BLaER1 (cell line): ENCODE results near the gene FAM174C.

Source experiments
- H3K27ac ChIP-seq: shearing (Covaris generic); formaldehyde crosslinking; 2 replicates; pipeline ENCODE4 v1.8.1; 2022
- H3K27me3 ChIP-seq: shearing (Covaris generic); formaldehyde crosslinking; 2 replicates; pipeline ENCODE4 v1.8.1; 2022
- H3K36me3 ChIP-seq: shearing (Covaris generic); formaldehyde crosslinking; 2 replicates; pipeline ENCODE4 v1.8.1; 2022
- H3K4me1 ChIP-seq: shearing (Covaris generic); formaldehyde crosslinking; 2 replicates; pipeline ENCODE4 v1.8.1; 2022
- H3K4me2 ChIP-seq: shearing (Covaris generic); formaldehyde crosslinking; 2 replicates; pipeline ENCODE4 v1.8.1; 2022
- H3K4me3 ChIP-seq: shearing (Covaris generic); formaldehyde crosslinking; 2 replicates; pipeline ENCODE4 v1.8.1; 2022
- H3K9ac ChIP-seq: shearing (Covaris generic); formaldehyde crosslinking; 2 replicates; pipeline ENCODE4 v1.8.1; 2022
- H3K9me3 ChIP-seq: shearing (Covaris generic); formaldehyde crosslinking; 2 replicates; pipeline ENCODE4 v1.8.1; 2022
- H4K20me1 ChIP-seq: shearing (Covaris generic); formaldehyde crosslinking; 2 replicates; pipeline ENCODE4 v1.8.1; 2022
- Cebpa-rat ChIP-seq: shearing (Covaris generic); IDR thresholded peaks from 2 replicates; pipeline ENCODE4 v1.8.1; 2022

Gene FAM174C

DNA sequence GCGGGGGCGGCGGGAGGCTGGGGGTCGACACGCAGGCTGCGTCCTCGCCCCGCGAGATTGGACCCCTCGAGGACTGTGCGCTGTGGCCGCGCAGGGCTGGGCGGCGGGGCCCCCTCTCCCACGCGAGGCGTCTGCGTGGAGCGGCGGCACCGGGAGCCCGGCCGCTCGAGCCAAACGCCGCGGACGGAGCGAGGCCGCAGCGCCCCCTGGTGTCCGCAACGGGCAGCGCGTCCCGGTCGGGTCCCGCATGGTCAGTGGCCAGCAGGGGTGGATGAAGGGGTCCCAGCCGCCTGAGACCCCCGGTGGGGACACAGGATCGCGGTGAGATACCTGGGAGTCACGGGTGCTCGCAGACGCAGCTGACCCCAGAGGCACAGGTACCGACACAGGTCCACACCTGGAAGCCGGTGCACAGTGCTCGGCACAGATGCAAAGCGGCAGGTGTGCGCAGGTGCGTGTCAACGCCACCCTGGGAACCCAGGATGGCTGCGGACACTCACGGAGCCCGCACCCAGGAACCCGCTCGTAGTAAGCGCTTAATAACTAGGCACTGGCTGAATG lies 8.3 kb upstream of the FAM174C start:
- Histone ChIP-seq H3K36me3 (peaks cover 17% of the 10 kb centered on the region), H3K9me3 (no peaks in the 10 kb centered on the region), H3K9ac (peak overlapping the region; percentile 77), H3K4me1 (peaks cover 91% of the 10 kb centered on the region), H3K4me3 (peak overlapping the region; percentile 72), H4K20me1 (peaks cover 58% of the 10 kb centered on the region), H3K27me3 (no peaks in the 10 kb centered on the region), H3K4me2 (peak overlapping the region; percentile 100), H3K27ac (peak overlapping the region; percentile 71)
- TF ChIP-seq Cebpa-rat, result no peak

DNA sequence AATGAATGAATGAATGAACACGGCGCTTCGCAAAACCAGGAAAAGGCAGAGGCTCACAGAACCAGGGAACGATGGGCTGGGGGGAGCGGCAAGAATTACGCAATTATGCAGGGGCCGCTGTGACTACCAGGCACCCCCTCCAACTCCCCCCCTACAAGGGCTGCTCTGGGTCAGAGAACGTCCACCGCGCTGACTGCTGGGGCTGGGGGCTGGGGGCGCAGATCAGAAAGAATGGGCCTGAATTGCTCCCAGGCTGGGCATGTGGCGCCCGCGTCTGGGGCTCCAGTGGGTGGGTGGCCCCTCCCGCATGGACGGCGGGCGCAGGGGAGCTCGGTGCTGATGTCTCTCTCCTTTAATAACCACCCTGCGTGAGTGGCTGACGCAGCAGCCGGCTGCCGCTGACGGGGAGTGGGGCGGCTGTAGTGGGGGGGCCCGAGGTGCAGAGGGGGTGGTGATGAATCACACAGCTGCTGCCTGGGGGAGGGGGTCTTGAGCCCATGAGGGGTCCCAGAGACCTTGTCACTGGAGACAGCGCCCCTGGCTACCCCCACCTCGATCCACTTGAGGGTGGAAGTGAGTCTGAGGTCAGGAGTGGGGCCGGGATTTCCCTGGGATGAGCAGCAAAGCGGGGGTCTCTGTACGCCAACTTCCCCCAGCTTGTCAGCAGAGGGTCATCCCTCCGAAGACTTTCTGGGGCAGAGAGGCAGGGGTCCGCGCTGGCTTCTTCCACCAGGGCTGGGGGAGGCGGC lies 7.7 kb upstream of the FAM174C start:
- H3K27me3 ChIP-seq, result no peaks in the 10 kb centered on the region
- peak; percentile 60; the same call in 1 of the 2 replicates for TF ChIP-seq Cebpa-rat
- H3K4me2 ChIP-seq, result peak overlapping the region; percentile 100
- H3K27ac ChIP-seq, result peak overlapping the region; percentile 37; the same call in 1 of the 2 replicates
- peaks cover 91% of the 10 kb centered on the region for H3K4me1 ChIP-seq
- H3K4me3 ChIP-seq, result peak overlapping the region; percentile 72
- peaks cover 24% of the 10 kb centered on the region for H3K36me3 ChIP-seq
- peaks cover 64% of the 10 kb centered on the region for H4K20me1 ChIP-seq
- no peaks in the 10 kb centered on the region for H3K9me3 ChIP-seq
- 0 out of 2 replicates have a peak overlapping the region, but pooled peaks have one; percentile 77 for H3K9ac ChIP-seq

DNA sequence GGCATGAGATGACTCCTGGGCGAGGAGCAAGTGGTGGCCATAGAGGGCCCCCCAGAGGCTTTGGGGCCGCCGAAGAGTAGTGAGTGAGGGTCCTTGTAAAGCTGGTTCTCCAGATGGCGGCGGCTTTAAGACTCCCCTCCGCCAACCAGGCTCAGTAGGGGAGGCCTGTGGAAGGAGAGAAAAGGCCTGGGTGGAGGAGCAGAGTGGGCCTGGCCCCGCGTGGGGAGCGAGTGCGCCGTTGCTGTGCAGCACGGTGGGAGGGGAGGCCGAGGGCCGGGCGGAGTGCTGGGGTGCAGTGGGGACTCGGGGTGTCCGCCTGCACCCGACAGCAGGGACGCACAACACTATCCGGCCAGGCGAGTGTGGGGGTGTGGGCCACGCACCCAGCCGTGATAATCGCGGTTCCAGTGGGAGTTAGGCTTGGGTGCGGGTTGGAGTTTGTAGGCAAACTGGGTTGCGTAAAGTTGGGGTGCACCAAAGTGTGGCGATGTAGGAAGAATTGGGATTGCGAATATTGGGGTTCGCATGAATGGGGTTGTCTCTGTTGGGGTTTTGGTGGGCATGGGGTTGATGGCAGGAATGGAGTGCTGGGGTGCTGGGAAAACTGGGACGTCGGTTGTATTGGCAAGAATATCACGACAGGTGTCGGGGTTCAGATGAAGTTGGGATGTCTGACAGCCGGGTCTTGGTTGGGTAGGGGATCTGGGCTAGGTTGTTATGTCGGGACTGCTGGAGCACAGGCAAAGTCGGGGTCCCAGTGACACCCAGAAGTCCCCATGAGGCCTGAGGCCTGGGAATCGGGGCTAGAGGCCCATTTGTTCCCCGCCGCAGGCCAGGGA lies 6.9 kb upstream of the FAM174C start:
- TF ChIP-seq Cebpa-rat, result no peak
- Histone ChIP-seq H3K27me3 (no peaks in the 10 kb centered on the region), H3K9ac (0 out of 2 replicates have a peak overlapping the region, but pooled peaks have one; percentile 77), H3K4me1 (peaks cover 91% of the 10 kb centered on the region), H3K36me3 (peaks cover 32% of the 10 kb centered on the region), H3K27ac (peak overlapping the region; percentile 37; the same call in 1 of the 2 replicates), H3K9me3 (no peaks in the 10 kb centered on the region), H3K4me3 (peak overlapping the region; percentile 81; the same call in 1 of the 2 replicates), H4K20me1 (peaks cover 67% of the 10 kb centered on the region), H3K4me2 (peak overlapping the region; percentile 100)

DNA sequence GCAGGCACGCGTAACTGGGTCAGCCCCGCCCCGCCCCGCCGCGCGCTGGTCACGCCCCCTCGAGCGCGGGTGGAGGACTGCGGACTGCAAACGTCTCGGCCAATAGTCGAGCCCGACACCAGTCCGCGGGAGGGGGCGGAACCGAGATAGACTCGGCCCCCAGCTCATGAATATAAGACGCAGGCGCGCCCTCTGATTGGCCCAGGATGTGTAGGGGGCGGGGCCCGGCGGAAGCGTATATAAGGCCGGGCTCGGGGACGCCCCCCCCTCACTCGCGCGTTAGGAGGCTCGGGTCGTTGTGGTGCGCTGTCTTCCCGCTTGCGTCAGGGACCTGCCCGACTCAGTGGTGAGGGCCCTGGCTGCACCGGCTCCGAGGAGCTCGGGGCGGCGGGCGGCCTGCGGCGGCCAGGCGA lies 6.3 kb upstream of the FAM174C start, which contains the start of gene CIRBP:
Gene CIRBP, plus strand, starts transcription at position 268 of the 413 bp plus-strand sequence. CDS start 1,602 bp downstream, outside the sequence.
- H3K36me3 ChIP-seq, result peaks cover 38% of the 10 kb centered on the region
- H3K27me3 ChIP-seq, result no peaks in the 10 kb centered on the region
- H3K9ac ChIP-seq, result peak within 1 kb of the TSS; percentile 98
- H3K27ac ChIP-seq, result peak within 1 kb of the TSS; percentile 99
- H3K4me1 ChIP-seq, result peaks cover 90% of the 10 kb centered on the region
- peaks cover 67% of the 10 kb centered on the region for H4K20me1 ChIP-seq
- no peaks in the 10 kb centered on the region for H3K9me3 ChIP-seq
- peak within 1 kb of the TSS; percentile 100 for H3K4me2 ChIP-seq
- H3K4me3 ChIP-seq, result peak within 1 kb of the TSS; percentile 81
- TF ChIP-seq Cebpa-rat, result no peak

DNA sequence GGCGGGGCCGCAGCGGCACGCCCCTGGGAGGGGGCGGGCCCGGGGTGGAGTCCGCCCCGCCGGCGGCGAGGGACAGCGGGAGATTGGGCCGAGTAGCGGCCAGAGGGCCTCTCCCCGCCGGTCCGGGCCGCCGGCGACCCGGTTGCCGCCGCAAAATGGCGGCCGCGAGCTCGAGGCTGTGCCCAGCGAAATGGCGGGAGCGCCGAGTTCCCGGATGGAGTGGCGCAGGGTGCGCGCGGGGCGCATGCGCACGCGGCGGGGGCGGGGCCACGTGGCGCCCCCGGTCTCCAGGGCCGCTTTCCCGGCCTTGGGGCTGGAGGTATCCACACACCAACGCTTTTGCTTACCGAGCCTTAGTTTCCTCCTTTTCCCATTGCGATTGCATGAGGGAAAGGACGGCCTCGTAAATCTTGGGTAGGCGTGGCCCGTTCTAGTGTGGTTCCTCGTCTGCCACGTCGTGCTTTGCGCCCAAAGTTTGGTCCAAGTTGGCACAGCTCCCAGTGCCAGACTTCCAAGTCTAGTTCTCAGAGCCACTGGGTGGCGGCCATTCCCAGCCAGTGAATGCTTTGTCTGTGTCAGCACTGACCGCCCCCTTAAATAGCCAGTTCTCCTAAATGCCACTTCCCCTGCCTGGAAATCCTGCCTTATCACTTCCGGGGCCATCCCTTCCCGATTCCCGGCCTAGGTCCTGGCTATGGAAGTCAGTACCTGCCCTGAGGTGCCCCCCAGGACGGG lies 5.7 kb upstream of the FAM174C start:
- Histone ChIP-seq H3K4me3 (peak overlapping the region; percentile 81), H3K9me3 (no peaks in the 10 kb centered on the region), H3K36me3 (peaks cover 44% of the 10 kb centered on the region), H3K4me2 (peak overlapping the region; percentile 99), H3K9ac (peak overlapping the region; percentile 98), H3K27me3 (no peaks in the 10 kb centered on the region), H3K4me1 (peaks cover 90% of the 10 kb centered on the region), H3K27ac (peak overlapping the region; percentile 99), H4K20me1 (peaks cover 67% of the 10 kb centered on the region)
- TF ChIP-seq Cebpa-rat, result no peak

DNA sequence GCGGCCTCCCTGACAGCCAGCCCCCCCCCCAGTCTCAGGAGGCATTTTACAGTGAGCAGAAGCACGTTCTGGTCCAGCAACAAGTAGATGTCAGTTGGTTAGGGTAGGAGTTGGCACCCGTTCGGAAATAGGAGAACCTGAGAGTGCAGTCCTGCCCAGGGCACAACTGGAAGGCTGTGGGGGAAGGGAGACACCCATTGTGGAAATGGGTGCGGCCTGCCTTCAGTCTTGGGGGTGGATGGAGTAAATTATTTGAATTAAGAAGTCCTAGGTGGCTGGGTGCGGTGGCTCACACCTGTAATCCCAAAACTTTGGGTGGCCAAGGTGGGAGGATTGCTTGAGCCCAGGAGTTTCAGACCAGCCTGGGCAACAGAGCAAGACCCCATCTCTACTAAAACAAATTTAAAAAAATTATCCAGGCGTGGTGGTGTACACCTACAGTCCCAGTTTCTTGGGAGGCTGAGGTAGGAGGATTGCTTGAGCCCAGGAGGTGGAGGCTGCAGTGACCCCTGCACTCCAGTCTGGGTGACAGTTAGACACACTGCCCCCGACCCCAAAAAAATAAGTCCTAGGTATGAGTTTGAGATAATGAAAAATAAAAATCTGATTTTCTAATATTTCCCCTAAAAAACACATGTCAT lies 5.0 kb upstream of the FAM174C start:
- H3K9ac ChIP-seq, result peak overlapping the region; percentile 98
- peak overlapping the region; percentile 99 for H3K4me2 ChIP-seq
- peaks cover 88% of the 10 kb centered on the region for H3K4me1 ChIP-seq

DNA sequence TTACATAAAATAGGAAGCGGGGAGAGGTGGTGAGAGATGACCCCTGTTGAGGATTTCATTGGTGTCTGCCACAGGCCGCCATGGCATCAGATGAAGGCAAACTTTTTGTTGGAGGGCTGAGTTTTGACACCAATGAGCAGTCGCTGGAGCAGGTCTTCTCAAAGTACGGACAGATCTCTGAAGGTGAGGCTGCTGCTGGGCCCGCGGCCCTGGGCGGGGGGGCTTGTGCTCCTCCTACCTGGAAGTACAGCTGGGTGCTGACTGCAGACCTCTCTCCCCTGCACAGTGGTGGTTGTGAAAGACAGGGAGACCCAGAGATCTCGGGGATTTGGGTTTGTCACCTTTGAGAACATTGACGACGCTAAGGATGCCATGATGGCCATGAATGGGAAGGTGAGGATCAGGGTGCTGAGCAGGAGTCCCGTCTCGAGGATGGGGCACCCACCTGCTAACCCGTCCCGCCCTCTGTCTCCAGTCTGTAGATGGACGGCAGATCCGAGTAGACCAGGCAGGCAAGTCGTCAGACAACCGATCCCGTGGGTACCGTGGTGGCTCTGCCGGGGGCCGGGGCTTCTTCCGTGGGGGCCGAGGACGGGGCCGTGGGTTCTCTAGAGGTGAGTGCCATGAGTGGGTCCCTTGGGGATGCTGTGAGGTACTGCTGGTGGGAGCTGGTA lies 4.3 kb upstream of the FAM174C start:
- Histone ChIP-seq H3K4me1 (peaks cover 81% of the 10 kb centered on the region), H3K9ac (peak overlapping the region; percentile 98), H3K27me3 (no peaks in the 10 kb centered on the region), H3K36me3 (peaks cover 49% of the 10 kb centered on the region), H3K27ac (peak overlapping the region; percentile 99), H3K4me3 (peak overlapping the region; percentile 81), H3K4me2 (peak overlapping the region; percentile 99), H3K9me3 (no peaks in the 10 kb centered on the region), H4K20me1 (peaks cover 62% of the 10 kb centered on the region)
- no peak for TF ChIP-seq Cebpa-rat

More for the DNA sequence above, 5.0 kb upstream of the FAM174C start:
- Histone ChIP-seq H3K36me3 (peaks cover 49% of the 10 kb centered on the region), H3K4me3 (peak overlapping the region; percentile 81), H3K27ac (peak overlapping the region; percentile 99), H4K20me1 (peaks cover 65% of the 10 kb centered on the region), H3K9me3 (no peaks in the 10 kb centered on the region), H3K27me3 (no peaks in the 10 kb centered on the region)
- TF ChIP-seq Cebpa-rat, result no peak
